GM21423 (cell line): ENCODE measurements around the gene CRYZ.
"Not testable (repeated sequence)": the region's sequence is repeated elsewhere in the genome, so short reads cannot be mapped to it uniquely, and the experiment has no call there.

ENCODE experiments used
- ATAC-seq: cut with Tn5 transposase; IDR thresholded peaks from one replicate; pipeline ENCODE4 v1.9.1; 2021; ENCODE audit warnings: mild to moderate bottlenecking, moderate library complexity; ENCODE audit not compliant: unreplicated experiment

Gene CRYZ

GRCh38 chr1:74684301-74684700, 48.5 kb downstream of the CRYZ start:
- no peak for ATAC-seq

GRCh38 chr1:74683656-74684055, 49.2 kb downstream of the CRYZ start:
- ATAC-seq: no peak

- ATAC-seq: no peak
Measured at GRCh38 chr1:74681851-74682250, 51.0 kb downstream of the CRYZ start.

- peak; percentile 73 for ATAC-seq
Measured at GRCh38 chr1:74681449-74681848, 51.4 kb downstream of the CRYZ start.

GRCh38 chr1:74681001-74681400, 51.8 kb downstream of the CRYZ start:
- peak; percentile 34 for ATAC-seq

GRCh38 chr1:74679811-74680210, 53.0 kb downstream of the CRYZ start:
- no peak for ATAC-seq

- ATAC-seq: no peak
Measured at GRCh38 chr1:74677926-74678325, 54.9 kb downstream of the CRYZ start.

GRCh38 chr1:74674278-74675048, 58.4 kb downstream of the CRYZ start:
- ATAC-seq: peak; percentile 23

- ATAC-seq: peak; percentile 55
Measured at GRCh38 chr1:74673351-74674111, 59.3 kb downstream of the CRYZ start, which contains the start of gene ERICH3. Gene ERICH3 (minus strand): TSS chr1:74673792. CDS start chr1:74673519, 273 bp downstream.

GRCh38 chr1:74670866-74671265, 62.0 kb downstream of the CRYZ start:
- not testable (repeated sequence) for ATAC-seq
